ENCODE data around the gene UMPS.
A peak's percentile ranks its signal among the peaks of the same experiment; 100 is the strongest.
"Not testable (repeated sequence)": the region's sequence is repeated elsewhere in the genome, so short reads cannot be mapped to it uniquely, and the experiment has no call there.

The UMPS gene

DNA sequence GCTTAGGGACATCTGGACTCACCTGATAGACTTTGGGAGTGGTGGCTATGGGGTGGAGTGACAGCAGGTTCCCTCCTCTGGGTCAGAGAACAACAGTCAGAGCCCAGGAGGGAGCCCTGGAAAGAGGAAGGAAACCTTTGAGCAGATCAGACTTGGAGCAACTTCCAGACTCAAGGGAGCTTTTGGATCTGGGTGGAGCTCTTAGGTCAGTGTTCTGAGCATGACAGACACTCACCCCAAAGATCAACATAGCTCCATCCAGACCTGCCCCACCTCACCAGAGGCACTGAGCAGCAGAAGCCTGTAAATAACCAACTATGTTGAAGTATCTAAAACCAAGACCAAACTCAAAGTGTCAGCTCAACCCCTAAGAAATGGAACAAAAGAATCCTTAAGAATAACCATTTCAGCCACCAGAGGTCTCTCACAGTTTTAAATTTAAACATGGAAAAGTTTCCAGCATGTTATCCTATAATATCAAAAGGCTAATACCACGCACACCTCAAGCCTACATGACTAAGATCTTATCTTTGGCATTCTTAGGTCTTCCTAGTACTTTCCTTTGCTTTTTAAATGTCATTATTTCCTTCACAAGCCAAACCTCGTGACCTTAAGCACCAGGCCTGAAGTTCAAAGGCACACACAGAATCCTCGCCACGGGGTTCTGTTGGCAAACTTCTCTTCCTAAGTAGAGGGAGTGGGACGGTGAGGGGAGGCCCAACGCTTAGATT is 56.4 kb downstream of the UMPS start:
- H2AFZ ChIP-seq (ENCODE audit: low read length): no peak overlapping the region
- no peaks in the 10 kb centered on the region for H3K36me3 ChIP-seq (replicated peaks; ENCODE audit: insufficient read depth, low read length)
- TF ChIP-seq EZH2 (optimal IDR thresholded peaks at IDR 0.05; ENCODE audit: low read depth, low read length): no peak
- no peak for TF ChIP-seq EZH2phosphoT487 (IDR thresholded peaks at IDR 0.05; ENCODE audit: low read length)
- TF ChIP-seq, protein P1, sequence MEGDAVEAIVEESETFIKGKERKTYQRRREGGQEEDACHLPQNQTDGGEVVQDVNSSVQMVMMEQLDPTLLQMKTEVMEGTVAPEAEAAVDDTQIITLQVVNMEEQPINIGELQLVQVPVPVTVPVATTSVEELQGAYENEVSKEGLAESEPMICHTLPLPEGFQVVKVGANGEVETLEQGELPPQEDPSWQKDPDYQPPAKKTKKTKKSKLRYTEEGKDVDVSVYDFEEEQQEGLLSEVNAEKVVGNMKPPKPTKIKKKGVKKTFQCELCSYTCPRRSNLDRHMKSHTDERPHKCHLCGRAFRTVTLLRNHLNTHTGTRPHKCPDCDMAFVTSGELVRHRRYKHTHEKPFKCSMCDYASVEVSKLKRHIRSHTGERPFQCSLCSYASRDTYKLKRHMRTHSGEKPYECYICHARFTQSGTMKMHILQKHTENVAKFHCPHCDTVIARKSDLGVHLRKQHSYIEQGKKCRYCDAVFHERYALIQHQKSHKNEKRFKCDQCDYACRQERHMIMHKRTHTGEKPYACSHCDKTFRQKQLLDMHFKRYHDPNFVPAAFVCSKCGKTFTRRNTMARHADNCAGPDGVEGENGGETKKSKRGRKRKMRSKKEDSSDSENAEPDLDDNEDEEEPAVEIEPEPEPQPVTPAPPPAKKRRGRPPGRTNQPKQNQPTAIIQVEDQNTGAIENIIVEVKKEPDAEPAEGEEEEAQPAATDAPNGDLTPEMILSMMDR (IDR thresholded peaks at IDR 0.05; ENCODE audit: low read length): peak; percentile 34
- peak overlapping the region; percentile 44; the same call in 1 of the 2 replicates for H3K9ac ChIP-seq (ENCODE audit: low read length)
- no peak overlapping the region for H3K4me3 ChIP-seq (ENCODE audit: low read length)
- peak overlapping the region; percentile 97 for H3K27ac ChIP-seq (ENCODE audit: low read length)
- no peaks in the 10 kb centered on the region for H3K9me3 ChIP-seq (replicated peaks; ENCODE audit: insufficient read depth, low read length)
- peaks cover 78% of the 10 kb centered on the region for H3K4me1 ChIP-seq (ENCODE audit: low read length)
- no peak for DNase-seq
- peaks cover 4% of the 10 kb centered on the region for H3K79me2 ChIP-seq (ENCODE audit: low read length)
- peaks cover 52% of the 10 kb centered on the region for H3F3A ChIP-seq (ENCODE audit: insufficient read depth, low read length)
- peak overlapping the region; percentile 40; the same call in 1 of the 2 replicates for H3K4me2 ChIP-seq (ENCODE audit: low read depth, low read length)
- H4K20me1 ChIP-seq (ENCODE audit: insufficient read depth, low read length): no peaks in the 10 kb centered on the region
- H3K9me2 ChIP-seq (replicated peaks; ENCODE audit: insufficient read depth, low read length): no peaks in the 10 kb centered on the region
- H3K27me3 ChIP-seq (replicated peaks; ENCODE audit: insufficient read depth, low read length): no peaks in the 10 kb centered on the region

DNA sequence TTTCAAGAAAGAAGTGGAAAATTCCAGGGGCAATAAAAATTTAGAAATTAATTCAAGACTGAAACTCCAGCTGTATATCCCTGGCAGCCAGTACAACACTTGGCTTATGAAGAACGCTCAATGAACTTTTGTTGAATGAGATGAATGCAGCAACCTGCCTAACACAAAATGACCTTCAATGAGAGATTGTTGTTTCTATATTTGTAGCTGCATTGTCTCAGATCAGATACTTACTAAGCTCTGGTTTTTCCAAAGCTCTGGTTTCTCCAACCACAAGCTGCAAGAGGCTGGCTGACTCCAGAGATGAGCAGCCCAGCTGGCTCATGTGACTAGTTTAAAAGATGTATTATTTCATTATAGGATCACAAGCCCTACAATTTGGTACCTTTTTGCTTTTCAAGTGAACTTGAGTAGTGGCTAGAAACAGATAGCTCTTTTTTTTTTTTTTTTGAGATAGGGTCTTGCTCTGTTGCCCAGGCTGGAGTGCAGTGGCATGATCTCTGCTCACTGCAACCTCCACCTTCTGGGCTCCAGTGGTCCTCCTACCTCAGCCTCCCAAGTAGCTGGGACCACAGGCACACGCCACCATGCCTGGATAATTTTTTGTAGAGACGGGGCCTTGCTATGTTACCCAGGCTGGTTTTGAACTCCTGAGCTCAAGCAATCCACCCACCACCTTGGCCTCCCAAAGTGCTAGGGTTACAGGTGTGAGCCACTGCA is 57.4 kb downstream of the UMPS start:
- no peaks in the 10 kb centered on the region for H3K9me3 ChIP-seq (replicated peaks; ENCODE audit: insufficient read depth, low read length)
- peaks cover 57% of the 10 kb centered on the region for H3F3A ChIP-seq (ENCODE audit: insufficient read depth, low read length)
- DNase-seq: peak; percentile 80
- TF ChIP-seq EZH2phosphoT487 (IDR thresholded peaks at IDR 0.05; ENCODE audit: low read length) (no peak), EZH2 (optimal IDR thresholded peaks at IDR 0.05; ENCODE audit: low read depth, low read length) (no peak)
- TF ChIP-seq, protein P1 (IDR thresholded peaks at IDR 0.05; ENCODE audit: low read length): no peak
- no peaks in the 10 kb centered on the region for H3K79me2 ChIP-seq (ENCODE audit: low read length)
- no peak overlapping the region for H2AFZ ChIP-seq (ENCODE audit: low read length)
- H3K9me2 ChIP-seq (replicated peaks; ENCODE audit: insufficient read depth, low read length): no peaks in the 10 kb centered on the region
- peak overlapping the region; percentile 40 for H3K4me2 ChIP-seq (ENCODE audit: low read depth, low read length)
- H4K20me1 ChIP-seq (ENCODE audit: insufficient read depth, low read length): no peaks in the 10 kb centered on the region
- H3K4me1 ChIP-seq (ENCODE audit: low read length): peaks cover 81% of the 10 kb centered on the region
- peak overlapping the region; percentile 97 for H3K27ac ChIP-seq (ENCODE audit: low read length)
- H3K4me3 ChIP-seq (ENCODE audit: low read length): no peak overlapping the region
- no peaks in the 10 kb centered on the region for H3K27me3 ChIP-seq (replicated peaks; ENCODE audit: insufficient read depth, low read length)
- peak overlapping the region; percentile 44; the same call in 1 of the 2 replicates for H3K9ac ChIP-seq (ENCODE audit: low read length)
- no peaks in the 10 kb centered on the region for H3K36me3 ChIP-seq (replicated peaks; ENCODE audit: insufficient read depth, low read length)

DNA sequence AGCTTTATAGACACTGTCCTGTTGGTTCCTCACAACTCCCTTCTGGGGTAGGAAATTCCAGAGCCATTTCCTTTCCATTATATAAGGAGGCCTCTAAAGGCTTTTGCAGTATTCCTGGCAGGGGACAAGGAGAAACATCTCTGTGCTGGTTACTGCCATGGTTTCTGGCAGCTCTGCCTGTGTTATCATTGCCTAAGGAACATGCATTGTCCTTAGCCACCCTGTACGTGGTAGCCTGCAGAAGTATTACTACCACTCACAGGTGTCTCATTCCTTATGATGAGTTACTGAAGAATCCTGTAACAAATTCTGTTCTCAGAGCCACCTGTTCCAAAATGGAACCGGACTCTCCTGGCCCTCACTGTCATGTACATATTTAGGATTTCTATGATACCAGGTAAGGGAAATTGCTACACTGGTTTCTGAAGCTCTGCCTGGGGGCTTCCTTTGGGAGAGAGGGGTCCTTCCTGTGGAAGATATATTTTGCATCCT is 58.0 kb downstream of the UMPS start:
- Histone ChIP-seq H3K36me3 (replicated peaks; ENCODE audit: insufficient read depth, low read length) (no peaks in the 10 kb centered on the region), H3K4me2 (ENCODE audit: low read depth, low read length) (no peak overlapping the region), H3K27me3 (replicated peaks; ENCODE audit: insufficient read depth, low read length) (no peaks in the 10 kb centered on the region), H3F3A (ENCODE audit: insufficient read depth, low read length) (peaks cover 55% of the 10 kb centered on the region), H3K9ac (ENCODE audit: low read length) (no peak overlapping the region), H3K4me3 (ENCODE audit: low read length) (no peak overlapping the region), H3K27ac (ENCODE audit: low read length) (peak overlapping the region; percentile 97; the same call in 1 of the 2 replicates), H2AFZ (ENCODE audit: low read length) (no peak overlapping the region), H3K4me1 (ENCODE audit: low read length) (peaks cover 82% of the 10 kb centered on the region), H3K9me3 (replicated peaks; ENCODE audit: insufficient read depth, low read length) (no peaks in the 10 kb centered on the region), H4K20me1 (ENCODE audit: insufficient read depth, low read length) (no peaks in the 10 kb centered on the region), H3K79me2 (ENCODE audit: low read length) (no peaks in the 10 kb centered on the region), H3K9me2 (replicated peaks; ENCODE audit: insufficient read depth, low read length) (no peaks in the 10 kb centered on the region)
- TF ChIP-seq EZH2 (optimal IDR thresholded peaks at IDR 0.05; ENCODE audit: low read depth, low read length) (no peak), EZH2phosphoT487 (IDR thresholded peaks at IDR 0.05; ENCODE audit: low read length) (no peak)
- DNase-seq: no peak

DNA sequence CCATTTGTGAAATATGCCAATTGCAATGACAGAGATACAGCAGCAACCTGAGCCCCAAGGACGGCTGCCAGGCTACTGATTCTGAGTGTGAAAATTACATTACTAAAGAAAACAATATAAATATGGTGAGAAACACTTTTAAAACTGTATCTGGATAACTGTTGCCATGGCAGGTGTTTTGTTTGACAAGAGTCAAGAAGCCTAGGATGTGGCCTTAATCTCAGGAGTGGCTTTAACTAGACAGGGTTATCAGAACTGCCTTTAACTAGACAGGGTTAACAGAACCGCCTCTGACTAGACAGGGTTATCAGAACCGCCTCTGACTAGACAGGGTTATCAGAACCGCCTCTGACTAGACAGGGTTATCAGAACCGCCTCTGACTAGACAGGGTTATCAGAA is 58.9 kb downstream of the UMPS start:
- H3K4me2 ChIP-seq (ENCODE audit: low read depth, low read length); H3K9me2 ChIP-seq (replicated peaks; ENCODE audit: insufficient read depth, low read length); H4K20me1 ChIP-seq (ENCODE audit: insufficient read depth, low read length); H3K4me3 ChIP-seq (ENCODE audit: low read length); H3K27ac ChIP-seq (ENCODE audit: low read length); H3K36me3 ChIP-seq (replicated peaks; ENCODE audit: insufficient read depth, low read length); H3K79me2 ChIP-seq (ENCODE audit: low read length); H3K27me3 ChIP-seq (replicated peaks; ENCODE audit: insufficient read depth, low read length); H2AFZ ChIP-seq (ENCODE audit: low read length); H3K9me3 ChIP-seq (replicated peaks; ENCODE audit: insufficient read depth, low read length); H3K9ac ChIP-seq (ENCODE audit: low read length); DNase-seq: not testable (repeated sequence)
- peaks cover 82% of the 10 kb centered on the region for H3K4me1 ChIP-seq (ENCODE audit: low read length)
- peaks cover 47% of the 10 kb centered on the region for H3F3A ChIP-seq (ENCODE audit: insufficient read depth, low read length)

Data from MM.1S (cell line).